ENCODE data around the gene PARP8.
"Not testable (repeated sequence)": the region's sequence is repeated elsewhere in the genome, so short reads cannot be mapped to it uniquely, and the experiment has no call there.

Gene PARP8

DNA sequence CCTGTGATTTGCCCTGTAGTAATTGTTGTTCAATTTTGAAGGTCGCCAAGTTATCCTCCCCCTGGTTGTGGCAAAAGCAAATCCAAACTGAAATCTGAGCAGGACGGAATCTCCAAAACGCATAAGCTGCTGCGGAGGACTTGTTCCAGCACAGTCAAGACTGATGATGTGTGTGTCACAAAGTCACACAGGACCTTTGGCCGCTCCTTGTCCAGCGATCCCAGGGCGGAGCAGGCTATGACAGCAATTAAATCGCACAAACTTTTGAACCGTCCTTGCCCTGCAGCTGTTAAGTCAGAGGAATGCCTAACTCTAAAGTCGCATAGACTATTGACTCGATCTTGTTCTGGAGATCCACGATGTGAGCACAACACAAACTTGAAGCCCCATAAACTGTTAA is 128.4 kb downstream of the PARP8 start:
- DNase-seq, result no peak

DNA sequence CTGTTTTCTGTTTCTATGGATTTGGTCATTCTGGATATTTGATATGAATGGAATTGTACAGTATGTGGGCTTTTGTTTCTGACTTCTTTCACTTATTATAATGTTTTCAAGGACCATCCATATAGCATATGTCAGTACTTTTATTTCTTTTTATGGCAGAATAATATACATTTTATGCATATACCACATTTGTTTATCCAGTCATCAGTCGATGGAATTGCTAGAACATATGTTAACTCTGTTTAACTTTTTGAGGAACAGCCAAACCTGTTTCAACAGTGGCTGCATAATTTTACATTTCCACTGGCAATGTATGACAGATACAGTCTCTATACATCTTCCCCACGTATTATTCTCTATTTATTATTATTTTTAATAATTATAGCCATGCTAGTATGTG is 131.6 kb downstream of the PARP8 start:
- DNase-seq, result no peak

- DNase-seq, result no peak
These were observed 133.2 kb downstream of the PARP8 start for GRCh38 chr5:50799596-50799995.

DNA sequence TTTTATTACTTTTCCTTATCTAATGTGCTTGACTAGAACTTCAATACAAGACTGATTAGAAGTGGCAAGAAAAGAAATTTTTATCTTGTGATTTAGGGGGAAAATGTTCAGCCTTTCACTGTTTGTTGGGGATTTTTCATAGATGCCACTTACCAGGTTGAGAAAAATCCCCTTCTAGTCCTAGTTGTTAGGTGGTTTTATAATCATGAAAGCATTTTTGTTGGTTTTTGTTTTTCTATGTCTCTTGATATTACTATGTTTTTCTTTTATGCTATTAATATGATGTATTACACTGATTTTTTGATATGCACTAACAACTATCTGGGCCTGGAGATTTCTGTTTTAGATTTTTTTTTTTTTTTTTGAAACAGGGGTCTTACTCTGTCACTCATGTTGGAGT is 134.0 kb downstream of the PARP8 start:
- no peak for DNase-seq

DNA sequence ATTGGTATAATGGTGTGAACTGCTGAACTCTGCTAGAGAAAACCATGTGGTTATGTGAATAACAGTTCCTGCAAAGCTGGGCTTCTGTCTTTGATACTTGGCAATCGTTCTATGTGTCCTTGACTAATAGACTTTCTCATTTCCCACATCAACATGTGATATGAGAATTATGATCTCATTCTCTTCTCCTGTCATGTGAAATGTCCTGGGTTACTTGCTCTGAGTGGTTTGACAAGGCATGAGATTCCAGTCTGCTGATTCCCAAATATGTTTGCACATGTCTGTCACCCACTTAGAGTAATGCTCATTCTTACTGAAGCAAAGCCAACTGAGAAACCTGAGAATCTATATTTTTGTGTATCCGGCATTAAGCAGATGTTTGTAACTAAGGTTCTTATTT is 141.2 kb downstream of the PARP8 start:
- no peak for DNase-seq

- DNase-seq, result no peak
These were observed 142.0 kb downstream of the PARP8 start for GRCh38 chr5:50808406-50808805.

GRCh38 chr5:50811746-50812145 is 145.3 kb downstream of the PARP8 start:
- DNase-seq, result not testable (repeated sequence)

- no peak for DNase-seq
These were observed 147.3 kb downstream of the PARP8 start for GRCh38 chr5:50813691-50814090.

GRCh38 chr5:50814556-50814955 is 148.1 kb downstream of the PARP8 start:
- DNase-seq, result no peak

DNA sequence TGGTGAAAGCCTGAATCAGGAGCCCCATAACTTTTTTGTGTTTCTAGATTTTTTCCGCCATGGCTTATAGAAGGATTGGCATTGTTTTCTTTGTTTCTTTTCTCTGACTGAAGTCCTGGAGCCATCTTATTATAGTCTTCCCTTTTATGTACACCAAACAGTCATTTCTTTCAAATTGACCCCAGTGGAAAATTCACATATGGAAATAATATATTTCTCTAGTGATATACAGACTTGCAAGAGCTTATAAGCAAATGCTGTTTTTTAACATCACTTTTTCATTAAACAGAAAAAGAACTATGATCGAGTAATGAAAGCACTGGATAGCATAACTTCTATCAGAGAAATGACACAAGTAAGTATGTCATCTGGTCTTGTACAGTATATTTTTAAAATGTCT is 155.6 kb downstream of the PARP8 start:
- DNase-seq, result no peak

DNA sequence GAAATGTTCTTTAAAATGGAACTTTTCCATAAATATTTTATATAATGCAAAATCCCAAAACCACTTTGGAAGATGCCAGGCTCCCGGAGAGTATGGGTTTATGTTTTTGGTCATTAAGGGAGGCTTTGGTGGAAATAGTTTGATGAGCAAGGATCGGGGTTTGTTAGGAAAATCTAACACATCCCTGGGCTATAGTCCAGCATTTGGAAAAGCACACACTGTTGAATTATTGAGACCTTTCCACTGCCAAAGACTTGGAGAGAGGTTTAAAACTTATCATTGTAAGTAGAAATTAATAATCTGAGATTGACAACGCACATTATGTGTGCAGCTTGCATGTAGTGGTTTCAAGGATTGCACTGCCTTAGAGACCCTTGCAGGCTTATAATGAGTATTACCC is 156.3 kb downstream of the PARP8 start:
- no peak for DNase-seq

- DNase-seq, result no peak
These were observed 157.1 kb downstream of the PARP8 start for GRCh38 chr5:50823568-50823967.

DNA sequence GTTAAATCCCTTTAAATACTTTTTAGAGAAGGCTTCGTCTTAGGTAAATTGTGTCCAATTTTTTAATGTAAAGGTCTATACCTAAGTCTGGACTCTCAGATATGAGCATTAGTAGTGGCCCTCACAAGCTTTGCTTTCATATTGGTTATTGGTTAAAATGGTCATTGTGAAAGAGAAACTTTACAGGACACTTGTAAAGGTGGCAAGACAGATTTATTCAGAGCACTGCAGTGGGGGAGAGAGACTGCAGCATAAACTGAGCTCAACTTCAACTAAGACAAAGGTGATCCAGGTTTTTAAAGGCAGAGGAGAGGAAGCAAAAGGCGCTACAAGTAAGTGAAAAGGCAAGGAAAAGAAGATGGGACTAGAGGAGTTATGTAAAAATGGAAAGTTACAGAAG is 157.7 kb downstream of the PARP8 start:
- DNase-seq, result no peak

DNA sequence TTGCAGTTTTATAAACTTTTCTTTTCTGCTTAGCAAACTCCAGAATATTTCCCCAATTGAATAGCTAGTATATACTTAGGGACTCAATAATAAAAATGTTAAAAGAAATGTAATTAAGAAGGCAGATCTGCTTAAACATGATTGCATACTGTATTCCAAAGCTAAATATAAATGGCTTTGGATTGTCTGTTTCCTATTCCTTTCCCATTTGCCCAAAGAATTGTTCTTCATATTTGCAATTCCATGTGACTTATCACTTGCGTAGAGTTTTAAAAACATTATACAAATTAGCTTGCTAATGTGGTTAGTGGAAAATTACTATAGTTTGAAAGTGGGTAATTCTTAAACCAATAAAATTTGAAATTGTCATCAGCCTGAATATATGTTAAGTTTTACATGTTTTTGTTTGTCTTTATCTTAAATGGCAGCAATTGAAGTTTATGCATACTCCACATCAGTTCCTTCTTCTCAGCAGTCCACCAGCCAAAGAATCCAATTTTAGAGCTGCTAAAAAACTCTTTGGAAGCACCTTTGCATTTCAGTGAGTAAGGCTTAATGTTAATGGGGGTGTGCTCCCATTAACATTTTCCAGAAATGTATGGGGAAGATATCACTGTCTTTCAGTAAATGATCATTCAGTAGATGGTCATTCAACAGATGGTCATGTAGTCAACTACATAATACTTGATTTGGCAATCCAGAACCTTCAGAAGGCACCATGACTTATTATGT is 161.2 kb downstream of the PARP8 start:
- no peak for DNase-seq

DNA sequence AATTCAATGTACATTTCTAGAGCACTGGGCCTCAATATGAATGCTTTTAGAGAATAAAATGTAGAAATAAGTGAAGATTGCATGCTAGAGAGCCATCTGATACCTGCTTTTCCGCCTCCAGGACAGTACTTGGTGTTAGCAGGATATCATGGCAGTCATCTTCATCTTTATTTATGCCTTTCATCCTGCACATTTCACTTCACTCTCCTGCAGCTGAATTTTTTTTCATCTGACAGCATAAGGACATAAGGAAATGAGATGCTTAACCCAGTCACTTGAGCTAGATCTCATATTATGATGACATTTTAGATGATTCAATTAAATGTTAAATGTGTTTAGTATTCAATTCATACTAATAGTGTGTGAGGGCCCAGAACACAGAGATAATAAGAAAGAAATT is 162.6 kb downstream of the PARP8 start:
- no peak for DNase-seq

DNA sequence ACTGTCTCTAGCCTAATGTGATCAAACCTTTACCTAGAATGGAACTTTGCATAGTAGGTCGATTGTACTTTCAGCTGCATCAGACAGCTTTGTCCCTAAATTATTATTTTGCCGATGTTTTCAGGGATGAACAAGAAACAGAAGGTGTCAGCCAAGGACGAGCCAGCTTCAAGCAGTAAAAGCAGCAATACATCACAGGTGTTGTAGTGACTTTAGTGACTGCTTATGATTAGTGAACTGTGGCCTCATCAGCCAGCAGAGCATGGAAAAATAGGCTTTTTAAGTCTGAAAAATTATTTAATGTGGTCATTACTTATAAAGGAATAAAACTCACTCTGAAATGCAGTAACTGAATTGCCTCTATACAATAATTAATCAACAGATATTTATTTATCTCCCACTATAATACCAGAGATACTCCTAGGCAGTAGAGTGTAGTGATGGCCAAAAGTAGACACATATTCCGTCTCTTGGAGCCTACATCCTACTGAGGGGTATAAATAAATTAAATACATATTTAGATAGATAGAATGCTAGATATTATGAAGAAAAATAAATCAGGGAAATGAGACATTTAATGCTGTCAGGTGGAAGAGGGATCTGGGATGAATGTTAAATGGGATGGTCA is 166.3 kb downstream of the PARP8 start:
- DNase-seq, result no peak

DNA sequence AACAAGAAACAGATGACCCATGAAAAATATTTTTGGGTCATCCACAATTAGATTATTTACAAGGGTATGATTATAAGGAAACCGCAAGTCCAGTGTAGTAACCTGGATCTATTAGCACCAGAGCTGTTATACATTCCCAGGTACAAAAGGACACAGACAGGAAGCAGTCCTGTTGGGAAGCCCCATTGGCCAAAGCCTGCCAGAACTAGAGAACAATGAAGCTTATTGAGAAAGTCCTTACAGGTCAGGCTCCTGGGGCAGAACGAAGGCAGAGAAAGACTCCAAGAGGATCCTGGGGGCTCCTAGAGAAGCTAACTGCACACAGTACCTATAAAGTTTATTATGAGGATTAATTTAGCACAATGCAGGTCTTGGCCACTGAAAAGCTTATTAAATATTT is 169.9 kb downstream of the PARP8 start:
- DNase-seq, result no peak

DNA sequence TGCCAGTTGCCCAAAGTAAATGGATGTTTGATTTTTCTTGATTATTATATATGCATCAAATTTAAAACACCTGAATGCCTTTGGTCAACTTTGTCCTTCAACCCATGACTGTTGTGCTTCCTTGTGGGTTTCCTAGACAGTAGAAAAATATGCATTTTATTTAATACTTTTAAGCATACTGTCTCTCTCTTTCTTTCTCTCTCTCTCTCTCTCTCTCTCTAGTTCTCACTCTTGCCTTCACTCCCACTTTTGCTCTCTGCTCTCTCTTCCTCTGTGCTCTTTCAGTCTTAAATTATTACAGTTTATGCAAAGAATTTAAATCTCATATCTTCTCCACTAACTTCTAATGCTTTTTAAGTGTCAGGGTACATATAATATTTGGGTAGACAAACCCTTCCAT is 173.0 kb downstream of the PARP8 start:
- DNase-seq, result no peak

GRCh38 chr5:50843091-50843490 is 176.7 kb downstream of the PARP8 start:
- no peak for DNase-seq

GRCh38 chr5:50846261-50846660 is 179.8 kb downstream of the PARP8 start:
- DNase-seq, result no peak

GRCh38 chr5:50849554-50849953 is 183.1 kb downstream of the PARP8 start:
- no peak for DNase-seq

- DNase-seq, result no peak
These were observed 186.7 kb downstream of the PARP8 start for GRCh38 chr5:50853151-50853550.

GRCh38 chr5:50854082-50854481 is 187.6 kb downstream of the PARP8 start:
- DNase-seq, result no peak

DNA sequence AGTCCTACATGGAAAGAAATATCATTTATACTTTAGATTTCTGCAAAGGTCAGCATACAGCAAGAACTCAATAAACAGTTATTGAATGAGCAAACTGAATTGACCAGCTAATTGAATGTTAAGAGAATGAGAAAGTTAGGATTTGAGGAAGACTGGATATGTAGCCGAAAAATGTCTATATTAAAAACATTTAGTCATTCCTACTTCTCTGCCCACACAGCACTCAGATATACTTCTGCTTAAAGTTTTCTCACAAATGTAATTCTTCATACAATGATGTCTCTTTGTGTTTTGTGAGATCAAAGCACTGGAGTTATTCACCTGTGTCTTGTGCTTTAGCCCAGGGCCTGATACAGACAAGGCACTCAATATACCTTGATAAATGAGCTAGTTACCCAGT is 188.6 kb downstream of the PARP8 start:
- no peak for DNase-seq
